Choroid plexus epithelial cell (primary cell): ENCODE results near the gene TNFAIP2.

ENCODE experiments used
- DNase-seq: peaks from one replicate; pipeline ENCODE4 v3.0.0-alpha.2; 2010; ENCODE audit warnings: low read depth
- H3K4me3 ChIP-seq: 2 replicates; pipeline ENCODE4 v1.5.1; 2011; ENCODE audit warnings: low read depth, mild to moderate bottlenecking, control low read depth, low read length, moderate library complexity
- CTCF ChIP-seq: conservative IDR thresholded peaks from 2 replicates; pipeline ENCODE4 v1.5.1; 2011; ENCODE audit warnings: low read depth, mild to moderate bottlenecking, control low read depth, inconsistent platforms, low read length, moderate library complexity

Gene TNFAIP2

DNA sequence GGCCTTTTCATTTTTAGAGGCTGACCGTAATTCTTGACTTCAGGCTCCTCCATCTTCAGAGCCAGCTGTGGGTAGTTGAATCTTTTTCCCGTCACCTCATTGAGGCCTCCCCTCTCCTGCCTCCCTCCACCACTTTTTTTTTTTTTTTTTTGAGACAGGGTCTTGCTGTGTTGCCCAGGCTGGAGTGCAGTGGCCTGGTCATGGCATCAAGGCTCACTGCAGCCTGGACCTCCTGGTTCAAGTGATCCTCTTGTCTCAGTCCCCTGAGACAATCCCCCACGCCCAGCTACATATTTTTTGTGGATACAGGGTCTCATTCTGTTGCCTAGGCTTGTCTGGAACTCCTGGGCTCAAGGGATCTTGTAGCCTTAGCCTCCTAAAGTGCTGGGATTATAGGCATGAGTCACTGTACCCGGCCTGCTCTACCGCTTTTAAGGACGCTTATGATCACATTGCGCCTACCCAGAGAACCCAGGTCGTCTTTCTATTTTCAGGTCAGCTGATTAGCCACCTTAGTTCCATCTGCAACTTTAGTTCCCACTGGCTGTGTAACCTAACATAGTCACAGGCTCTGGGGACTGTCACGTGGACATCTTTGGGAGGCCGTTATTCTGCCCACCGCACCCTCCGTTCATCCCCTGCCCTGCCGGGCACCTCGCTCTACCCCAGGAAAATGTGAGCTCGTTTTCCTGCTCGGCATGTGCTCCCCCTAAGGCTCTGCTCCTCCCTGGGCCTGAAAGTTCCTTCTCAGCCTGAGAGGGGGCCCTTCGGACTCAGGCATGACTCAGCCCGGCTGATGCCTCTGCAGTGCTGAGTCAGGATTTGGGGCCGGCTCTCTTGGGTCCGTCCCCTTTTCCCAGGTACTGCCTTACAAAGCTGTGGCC, 13.4 kb downstream of the TNFAIP2 start:
- peak; percentile 16 for TF ChIP-seq CTCF
- peak; percentile 58 for DNase-seq
- no peak overlapping the region for H3K4me3 ChIP-seq

DNA sequence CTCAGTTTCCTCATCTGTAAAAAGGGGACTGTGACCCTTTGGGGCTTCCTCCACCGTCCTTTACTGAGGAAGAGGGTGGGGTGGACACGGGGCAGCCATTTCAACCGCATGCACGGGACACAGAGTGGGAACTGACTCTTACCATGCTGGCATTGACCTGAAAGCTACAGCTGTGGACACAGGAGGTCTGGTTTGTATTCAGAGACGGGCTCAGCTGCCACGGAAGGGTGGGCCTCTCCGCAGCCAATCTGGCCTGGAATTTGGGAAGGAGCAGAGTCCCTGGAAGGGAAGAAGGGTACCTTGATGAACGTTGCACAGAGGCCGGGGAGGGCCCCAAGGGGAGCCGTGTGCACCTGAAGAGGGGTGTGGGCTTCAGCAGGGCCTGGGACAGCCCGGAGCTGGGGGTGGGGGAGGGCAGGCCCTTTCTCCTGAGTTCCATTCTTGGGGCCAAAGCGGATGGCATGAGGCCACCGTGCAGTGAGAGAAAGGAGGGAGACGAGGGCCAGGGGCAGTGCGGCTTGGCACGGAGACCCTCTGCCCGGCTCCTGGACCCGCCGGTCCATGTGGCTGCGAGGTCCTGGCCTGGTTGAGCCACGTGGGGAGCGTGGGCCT, 14.5 kb downstream of the TNFAIP2 start:
- TF ChIP-seq CTCF = no peak
- no peak for DNase-seq
- no peak overlapping the region for H3K4me3 ChIP-seq

DNA sequence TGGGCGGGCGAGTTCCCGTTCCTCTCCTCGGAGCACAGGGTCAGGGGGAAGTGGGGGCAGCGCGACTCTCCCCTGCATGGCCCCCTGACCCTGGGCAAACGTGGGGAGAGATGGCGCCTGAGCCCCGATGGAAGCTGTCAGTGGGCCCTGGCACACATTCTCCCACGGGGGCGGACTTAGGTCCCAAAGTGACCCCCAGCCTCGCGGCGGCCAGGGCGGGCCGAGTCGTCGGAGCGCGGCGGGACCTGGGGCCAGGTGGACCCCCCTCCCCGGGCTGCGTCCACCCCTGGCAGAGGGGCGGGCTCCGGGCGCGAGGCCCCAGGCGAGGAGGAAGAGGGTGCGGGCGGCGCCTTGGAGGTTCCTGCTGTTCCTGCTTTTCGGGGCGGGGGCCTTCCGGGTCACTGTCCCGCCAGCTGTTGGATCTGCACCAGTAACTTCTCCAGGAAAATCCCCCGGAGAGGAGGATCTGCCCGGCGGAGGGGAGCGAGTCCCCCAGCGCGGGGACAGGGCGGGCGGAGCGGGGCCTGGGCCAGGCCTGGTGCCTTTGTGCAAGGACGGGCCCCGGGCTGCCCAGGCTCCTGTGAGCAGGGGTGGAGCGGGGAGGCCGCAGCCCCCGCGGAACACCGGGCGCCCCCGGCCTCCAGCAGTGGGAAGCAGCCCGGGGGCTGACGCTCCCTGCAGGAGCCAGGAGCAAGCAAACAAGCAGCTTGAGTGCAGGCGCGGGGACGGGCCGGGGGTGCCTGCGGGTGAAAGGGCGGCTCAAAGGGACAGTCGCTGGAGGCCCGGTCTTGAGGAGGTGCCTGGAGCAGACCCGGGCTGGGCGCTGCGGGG, 15.3 kb downstream of the TNFAIP2 start:
- no peak for DNase-seq
- no peak for TF ChIP-seq CTCF
- no peak overlapping the region for H3K4me3 ChIP-seq

DNA sequence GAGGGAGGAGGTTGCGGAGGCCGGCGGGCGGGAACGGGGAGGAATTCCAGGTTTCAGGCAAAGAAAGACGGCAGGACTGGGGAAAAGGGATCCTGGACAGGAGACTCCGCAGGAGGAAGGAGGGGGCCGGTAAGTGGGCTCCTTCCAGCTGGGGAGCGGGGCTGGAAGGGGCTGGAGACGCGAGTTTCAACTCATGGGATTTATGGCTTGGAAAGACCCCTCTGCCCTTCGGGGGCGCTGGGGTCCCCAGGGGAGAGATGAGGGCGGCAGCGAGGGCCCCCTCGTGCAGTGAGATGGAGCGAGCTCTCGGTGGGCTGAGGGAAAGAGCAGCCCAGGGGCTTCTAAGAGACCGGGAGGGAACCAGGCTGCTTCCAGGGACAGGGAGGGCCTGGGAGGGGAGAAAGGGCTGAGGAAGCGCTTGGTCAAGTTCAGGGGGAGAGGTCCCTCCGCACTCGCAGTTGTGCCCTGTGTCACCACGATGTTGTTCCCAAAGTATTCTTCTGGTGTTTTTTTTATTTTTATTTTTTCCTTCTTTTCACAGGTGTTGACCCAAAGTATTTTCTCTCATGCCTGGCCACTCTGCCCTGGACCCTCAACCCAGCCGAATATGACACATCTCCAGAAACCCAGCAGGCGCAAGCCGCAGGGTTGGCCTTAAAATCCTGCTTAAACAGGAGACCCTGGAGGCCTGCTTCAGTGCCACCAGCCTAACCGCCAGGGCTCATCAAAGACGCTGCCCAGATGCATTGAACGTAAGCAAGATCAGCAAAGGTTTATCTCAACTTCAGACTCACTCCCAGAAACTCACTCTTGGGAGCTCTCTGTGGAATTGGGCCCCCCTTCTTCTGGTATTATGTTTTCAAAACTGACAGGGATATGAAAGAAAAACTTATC, 16.1 kb downstream of the TNFAIP2 start:
- no peak overlapping the region for H3K4me3 ChIP-seq
- no peak for DNase-seq
- TF ChIP-seq CTCF = no peak

DNA sequence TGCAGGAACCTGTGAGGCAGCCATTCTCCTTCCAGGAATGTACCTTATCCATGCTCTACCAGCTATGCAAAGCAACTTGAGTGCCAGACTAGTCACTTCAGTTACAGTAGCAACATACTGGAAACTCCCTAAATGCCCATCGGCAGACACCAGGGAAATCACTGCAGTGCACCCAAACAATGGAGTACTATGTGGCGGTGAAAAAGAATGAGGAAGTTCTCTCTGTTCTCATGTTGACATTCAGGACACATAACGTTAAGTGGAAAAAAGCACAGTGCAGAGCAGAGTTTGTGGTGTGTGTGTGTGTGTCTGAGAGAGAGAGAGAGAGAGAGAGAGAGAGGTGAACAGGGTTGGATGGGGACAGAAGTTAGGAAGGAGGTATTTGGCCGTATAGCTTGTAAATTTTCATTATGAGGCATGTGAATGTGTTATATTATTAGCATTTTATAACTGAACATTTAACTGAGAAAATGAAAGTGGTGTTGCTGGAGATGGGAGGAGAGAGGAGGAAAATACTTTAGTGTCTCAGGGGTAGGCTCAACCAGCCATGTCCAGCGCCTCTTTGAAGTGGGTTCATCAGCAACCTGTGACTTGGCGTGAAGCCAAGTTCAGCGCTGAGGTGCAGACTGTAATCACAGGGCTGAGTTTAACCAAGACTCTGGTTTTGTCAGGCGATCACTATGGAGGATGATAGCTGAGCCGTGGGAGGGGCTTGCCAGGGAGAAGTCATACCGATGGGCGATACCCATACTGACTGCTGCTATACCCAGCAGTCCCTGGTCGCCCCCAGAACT, 17.3 kb downstream of the TNFAIP2 start:
- no peak for TF ChIP-seq CTCF
- DNase-seq = no peak
- H3K4me3 ChIP-seq = no peak overlapping the region
